ENCODE results near the gene DOK7.

DNA sequence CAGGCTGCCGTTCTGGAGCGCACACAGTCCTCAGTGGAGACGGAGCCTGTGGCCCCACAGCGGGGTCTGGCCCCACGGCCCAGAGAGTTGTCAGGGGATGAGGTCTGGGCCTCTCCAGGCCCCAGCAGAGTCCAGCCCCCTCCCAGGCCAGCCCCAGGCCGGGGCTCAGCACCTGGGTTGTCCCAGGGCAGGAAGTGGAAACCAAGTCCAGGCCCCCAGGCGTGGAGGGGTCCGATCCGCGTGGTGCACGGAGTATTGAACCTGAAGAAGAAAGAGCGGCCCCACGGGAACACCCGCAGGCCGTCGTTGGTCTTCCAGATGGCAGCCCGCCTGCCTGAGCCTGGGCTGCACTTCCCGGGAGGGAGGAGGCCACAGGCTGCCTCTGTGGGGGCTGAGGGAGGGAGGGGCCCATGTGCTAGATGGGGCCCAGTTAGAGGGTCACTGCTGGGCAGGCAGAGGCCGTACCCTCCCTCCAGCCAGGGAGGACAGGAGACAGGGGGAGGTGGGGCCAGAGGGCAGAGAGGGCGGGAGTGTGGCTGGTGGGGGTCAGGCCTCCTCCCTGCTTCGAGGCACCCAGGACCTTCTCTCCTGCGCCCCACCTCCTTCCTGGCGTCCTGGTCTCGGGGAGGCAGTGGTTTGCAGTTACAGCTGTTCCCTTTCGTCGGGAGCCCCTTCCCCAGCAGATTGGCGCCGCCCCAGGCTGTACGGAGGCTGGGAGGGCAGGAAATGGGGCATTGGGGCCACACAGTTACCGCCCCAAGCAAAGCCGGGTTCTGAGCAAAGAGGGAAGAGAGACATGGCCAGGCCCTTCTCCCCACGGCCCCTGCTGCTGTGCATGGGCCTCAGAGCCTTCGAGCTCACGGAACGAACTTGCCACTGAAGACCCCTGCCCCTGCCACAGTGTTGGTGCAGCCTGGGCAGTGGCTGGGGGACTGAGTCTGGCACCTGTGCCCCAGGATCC is 13.3 kb upstream of the DOK7 start:
- TF ChIP-seq, protein P1, sequence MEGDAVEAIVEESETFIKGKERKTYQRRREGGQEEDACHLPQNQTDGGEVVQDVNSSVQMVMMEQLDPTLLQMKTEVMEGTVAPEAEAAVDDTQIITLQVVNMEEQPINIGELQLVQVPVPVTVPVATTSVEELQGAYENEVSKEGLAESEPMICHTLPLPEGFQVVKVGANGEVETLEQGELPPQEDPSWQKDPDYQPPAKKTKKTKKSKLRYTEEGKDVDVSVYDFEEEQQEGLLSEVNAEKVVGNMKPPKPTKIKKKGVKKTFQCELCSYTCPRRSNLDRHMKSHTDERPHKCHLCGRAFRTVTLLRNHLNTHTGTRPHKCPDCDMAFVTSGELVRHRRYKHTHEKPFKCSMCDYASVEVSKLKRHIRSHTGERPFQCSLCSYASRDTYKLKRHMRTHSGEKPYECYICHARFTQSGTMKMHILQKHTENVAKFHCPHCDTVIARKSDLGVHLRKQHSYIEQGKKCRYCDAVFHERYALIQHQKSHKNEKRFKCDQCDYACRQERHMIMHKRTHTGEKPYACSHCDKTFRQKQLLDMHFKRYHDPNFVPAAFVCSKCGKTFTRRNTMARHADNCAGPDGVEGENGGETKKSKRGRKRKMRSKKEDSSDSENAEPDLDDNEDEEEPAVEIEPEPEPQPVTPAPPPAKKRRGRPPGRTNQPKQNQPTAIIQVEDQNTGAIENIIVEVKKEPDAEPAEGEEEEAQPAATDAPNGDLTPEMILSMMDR (IDR thresholded peaks at IDR 0.05) = no peak
- TF ChIP-seq POLR2A (IDR thresholded peaks at IDR 0.05) = no peak

All from breast epithelium (tissue), 3 donors.